HG03135 (cell line): Measurements from ENCODE around the gene NEK7.
A peak's percentile ranks its signal among the peaks of the same experiment; 100 is the strongest.

Experiments used
- ATAC-seq: cut with Tn5 transposase; IDR thresholded peaks from one replicate; pipeline ENCODE4 v1.9.1; 2021; ENCODE audit warnings: mild to moderate bottlenecking, moderate library complexity; ENCODE audit not compliant: unreplicated experiment

Gene NEK7

GRCh38 chr1:198141668-198142351 is 15.0 kb upstream of the NEK7 start:
- no peak for ATAC-seq

- peak; percentile 59 for ATAC-seq
Measured at GRCh38 chr1:198143797-198144196, 13.0 kb upstream of the NEK7 start.

- no peak for ATAC-seq
Measured at GRCh38 chr1:198147216-198147615, 9.6 kb upstream of the NEK7 start.

GRCh38 chr1:198150369-198150768 is 6.4 kb upstream of the NEK7 start:
- no peak for ATAC-seq

- no peak for ATAC-seq
Measured at GRCh38 chr1:198151688-198152087, 5.1 kb upstream of the NEK7 start.

- no peak for ATAC-seq
Measured at GRCh38 chr1:198153103-198153502, 3.7 kb upstream of the NEK7 start.

GRCh38 chr1:198153804-198154203 is 3.0 kb upstream of the NEK7 start:
- ATAC-seq = no peak

- ATAC-seq = no peak
Measured at GRCh38 chr1:198155253-198155652, 1.5 kb upstream of the NEK7 start.

- ATAC-seq = peak; percentile 33
Measured at GRCh38 chr1:198156111-198156744, 570 bp upstream of the NEK7 start.

- peak; percentile 38 for ATAC-seq
Measured at GRCh38 chr1:198157241-198157846, 546 bp downstream of the NEK7 start.

GRCh38 chr1:198157847-198158725 is 1.3 kb downstream of the NEK7 start:
- no peak for ATAC-seq

GRCh38 chr1:198158735-198159589 is 2.2 kb downstream of the NEK7 start:
- ATAC-seq = peak; percentile 66

- ATAC-seq = no peak
Measured at GRCh38 chr1:198160222-198160621, 3.4 kb downstream of the NEK7 start.

- ATAC-seq = no peak
Measured at GRCh38 chr1:198160946-198161614, 4.3 kb downstream of the NEK7 start.

- no peak for ATAC-seq
Measured at GRCh38 chr1:198161718-198162090, 4.9 kb downstream of the NEK7 start.

GRCh38 chr1:198162091-198162767 is 5.4 kb downstream of the NEK7 start:
- no peak for ATAC-seq

- ATAC-seq = peak; percentile 28
Measured at GRCh38 chr1:198165927-198166647, 9.3 kb downstream of the NEK7 start.

- ATAC-seq = no peak
Measured at GRCh38 chr1:198166900-198167299, 10.1 kb downstream of the NEK7 start.
